Esophagus mucosa (tissue), 1 donor: ENCODE measurements around the gene DNAH8. TPM values are rescaled to one million over a fixed set of nuclear protein-coding genes. Genes with fewer than 3 reads are reported as not detected.

Experiments used
- ATAC-seq: fragments of 200-7000 bp; cut with Tn5 transposase; one replicate; pipeline ENCODE4 v1.9.1; 2020
- total RNA-seq: library from RNA; stranded (reverse); gene quantifications from one replicate; pipeline ENCODE4 v1.2.4, GENCODE V29; 2023
- donor health status: DM: yes; HTN: yes; CAD: no.

Gene DNAH8
- total RNA-seq, 1 donor from 2014 or later, result 0.04 TPM

GRCh38 chr6:38796850-38797249 is 81.7 kb downstream of the DNAH8 start:
- no peak for ATAC-seq

GRCh38 chr6:38797391-38797790 is 82.3 kb downstream of the DNAH8 start:
- ATAC-seq, result no peak

GRCh38 chr6:38799529-38800184 is 84.5 kb downstream of the DNAH8 start:
- peak; percentile 44 for ATAC-seq

DNA sequence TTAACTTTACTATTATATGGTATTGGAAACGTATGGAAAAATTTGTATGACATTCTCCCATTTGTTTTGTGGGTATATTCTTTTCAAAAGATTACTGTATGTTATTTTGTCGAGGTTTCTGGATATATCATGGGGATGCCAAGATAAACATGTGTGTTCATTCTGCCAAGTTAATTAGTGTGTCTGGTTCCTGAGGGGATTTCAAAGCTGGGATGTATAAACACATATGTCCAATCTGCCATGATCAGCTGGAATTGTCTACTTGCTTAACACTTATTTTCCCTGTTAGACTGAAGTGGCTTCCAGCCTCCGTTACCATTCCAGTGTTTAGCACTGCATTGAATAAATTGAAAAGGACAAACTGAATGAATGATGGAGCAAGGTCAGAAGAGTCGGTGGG is 86.2 kb downstream of the DNAH8 start:
- ATAC-seq, result no peak

GRCh38 chr6:38802497-38802896 is 87.4 kb downstream of the DNAH8 start:
- ATAC-seq, result no peak

GRCh38 chr6:38803129-38803528 is 88.0 kb downstream of the DNAH8 start:
- no peak for ATAC-seq

GRCh38 chr6:38804358-38804757 is 89.2 kb downstream of the DNAH8 start:
- ATAC-seq, result no peak

- no peak for ATAC-seq
Observed at GRCh38 chr6:38805127-38805655, 90.1 kb downstream of the DNAH8 start.

- no peak for ATAC-seq
Observed at GRCh38 chr6:38805692-38806091, 90.6 kb downstream of the DNAH8 start.

DNA sequence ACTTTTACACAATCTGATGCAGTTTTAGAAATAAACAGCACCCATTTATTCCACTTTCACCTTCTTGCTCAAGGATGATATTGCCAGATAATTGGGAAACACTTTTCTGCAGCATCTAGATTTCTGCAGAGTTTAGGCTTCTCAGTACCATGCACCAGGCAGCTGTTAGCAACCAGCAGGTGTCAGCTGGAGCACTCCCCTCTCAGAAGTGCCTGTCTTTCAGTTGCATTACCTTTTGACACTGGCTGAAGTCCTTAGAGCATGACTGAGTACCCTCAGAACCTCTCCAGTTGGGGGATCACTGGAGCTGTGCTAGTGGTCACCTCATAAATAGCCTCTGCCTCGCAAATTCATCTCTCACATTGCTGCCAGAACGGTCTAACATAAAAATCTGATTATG is 91.2 kb downstream of the DNAH8 start:
- ATAC-seq, result no peak

GRCh38 chr6:38806833-38807232 is 91.7 kb downstream of the DNAH8 start:
- no peak for ATAC-seq

- ATAC-seq, result no peak
Observed at GRCh38 chr6:38808039-38808438, 92.9 kb downstream of the DNAH8 start.

GRCh38 chr6:38813041-38813823 is 98.1 kb downstream of the DNAH8 start:
- no peak for ATAC-seq

GRCh38 chr6:38814761-38815160 is 99.7 kb downstream of the DNAH8 start:
- ATAC-seq, result no peak

GRCh38 chr6:38815250-38815649 is 100.1 kb downstream of the DNAH8 start:
- no peak for ATAC-seq

DNA sequence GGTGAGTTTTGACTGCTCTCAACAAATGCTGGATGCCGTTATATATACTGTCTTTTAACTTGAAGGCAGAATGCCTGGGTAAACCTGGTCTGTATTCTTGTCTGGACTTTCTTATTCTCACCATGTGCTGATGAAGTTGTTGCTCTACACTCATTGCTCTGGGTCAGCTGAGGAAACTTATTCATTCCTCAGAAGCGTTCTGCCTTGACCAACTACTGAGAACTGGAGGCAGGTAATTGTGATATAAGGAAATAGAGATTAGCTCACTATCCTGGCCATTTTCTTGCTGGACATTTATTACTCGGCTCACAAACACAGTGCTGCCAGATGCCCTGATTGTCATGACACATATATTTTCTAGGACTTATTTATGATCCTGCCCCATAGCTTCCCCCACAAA is 103.6 kb downstream of the DNAH8 start:
- ATAC-seq, result no peak

DNA sequence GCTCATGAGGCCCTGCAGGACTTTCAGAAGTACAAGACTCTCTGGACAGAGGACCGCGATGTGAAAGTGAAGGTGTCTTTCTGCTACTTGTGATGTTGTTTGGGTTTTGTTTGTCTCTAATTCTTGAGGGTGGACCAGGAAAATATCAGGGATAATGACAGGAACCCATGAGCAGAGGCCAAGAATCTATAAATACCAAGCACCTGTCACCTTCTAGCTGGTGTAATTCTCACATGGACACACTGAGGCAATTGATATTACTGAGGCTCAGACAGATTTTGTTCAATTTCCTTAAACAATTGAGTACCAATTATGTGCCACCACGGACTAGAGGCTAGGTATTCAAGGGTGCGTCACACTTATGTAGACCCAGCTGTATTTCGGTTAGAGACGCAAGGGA is 107.9 kb downstream of the DNAH8 start:
- ATAC-seq, result no peak

GRCh38 chr6:38824243-38824894 is 109.3 kb downstream of the DNAH8 start:
- no peak for ATAC-seq

- ATAC-seq, result no peak
Observed at GRCh38 chr6:38827024-38827423, 111.9 kb downstream of the DNAH8 start.

GRCh38 chr6:38831865-38832264 is 116.8 kb downstream of the DNAH8 start:
- no peak for ATAC-seq

GRCh38 chr6:38833320-38833719 is 118.2 kb downstream of the DNAH8 start:
- ATAC-seq, result no peak

DNA sequence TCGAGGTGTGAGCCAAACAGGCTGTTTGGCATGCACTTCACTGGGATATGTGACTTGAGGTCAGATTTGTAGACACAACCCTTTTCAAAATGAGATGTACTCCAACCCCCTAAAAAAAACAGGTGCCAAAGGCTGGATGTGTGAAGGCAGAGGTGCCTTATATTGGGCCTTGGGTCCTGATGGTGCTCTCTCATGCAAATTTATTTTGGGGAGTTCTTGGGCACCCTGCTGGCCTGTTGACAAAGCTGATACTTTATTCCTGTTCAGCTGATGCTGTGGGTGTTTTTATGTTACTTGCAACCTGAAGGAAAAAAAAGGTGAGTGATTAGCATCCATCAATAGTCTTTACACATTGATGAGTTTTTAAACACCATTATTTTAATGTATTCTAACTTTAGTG is 121.5 kb downstream of the DNAH8 start:
- ATAC-seq, result no peak

- no peak for ATAC-seq
Observed at GRCh38 chr6:38837101-38837500, 122.0 kb downstream of the DNAH8 start.

GRCh38 chr6:38843798-38844197 is 128.7 kb downstream of the DNAH8 start:
- no peak for ATAC-seq
